ENCODE results near the gene MBOAT2.
"Not testable (repeated sequence)": the region's sequence is repeated elsewhere in the genome, so short reads cannot be mapped to it uniquely, and the experiment has no call there.

MBOAT2 gene

GRCh38 chr2:8939486-8940114 lies 63.9 kb downstream of the MBOAT2 start:
- Histone ChIP-seq H3K36me3 (ENCODE audit: insufficient read depth, low read length) (peaks cover 15% of the 10 kb centered on the region), H3K9me3 (ENCODE audit: insufficient read depth, low read depth, low read length) (no peaks in the 10 kb centered on the region), H3K4me1 (ENCODE audit: insufficient read depth, low read length) (peaks cover 13% of the 10 kb centered on the region; the same call in 1 of the 2 replicates), H3K4me3 (ENCODE audit: low read length) (no peak overlapping the region), H3K9ac (ENCODE audit: low read depth, low read length) (no peak overlapping the region), H3K27me3 (ENCODE audit: insufficient read depth, low read length) (no peaks in the 10 kb centered on the region), H3K27ac (ENCODE audit: low read depth, low read length) (no peak overlapping the region)
- 94% methylated on average over 8 of the region's 8 CpGs for WGBS

- 97% methylated on average over 19 of the region's 19 CpGs for WGBS
- H3K4me1 ChIP-seq (ENCODE audit: insufficient read depth, low read length), result peaks cover 13% of the 10 kb centered on the region; the same call in 1 of the 2 replicates
Measured at GRCh38 chr2:8938384-8938783, 65.1 kb downstream of the MBOAT2 start.

DNA sequence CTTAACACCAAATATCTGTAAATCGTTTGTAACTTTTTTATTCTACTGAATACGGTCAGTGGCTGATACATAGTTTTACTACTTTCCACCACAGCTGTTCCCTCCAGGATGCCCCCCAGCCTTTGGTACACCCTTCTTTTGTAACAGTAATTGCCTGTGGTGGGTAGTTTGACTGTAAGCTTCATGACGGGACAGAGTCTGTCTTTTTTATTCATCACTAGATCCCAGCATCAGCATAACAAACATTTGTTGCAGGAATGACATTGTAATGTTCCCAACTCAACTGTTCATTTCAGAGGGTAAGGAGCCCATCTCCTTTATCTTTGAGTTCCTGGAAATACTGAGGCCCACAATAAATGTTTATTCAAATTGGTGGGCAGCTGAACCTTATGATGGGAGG lies 67.5 kb downstream of the MBOAT2 start:
- Histone ChIP-seq H3K4me3 (ENCODE audit: low read length) (no peak overlapping the region), H3K9ac (ENCODE audit: low read depth, low read length) (no peak overlapping the region)
- WGBS, result 94% methylated on average over 2 of the region's 3 CpGs

More at GRCh38 chr2:8938384-8938783, 65.1 kb downstream of the MBOAT2 start:
- H3K27me3 ChIP-seq (ENCODE audit: insufficient read depth, low read length), result no peaks in the 10 kb centered on the region
- H3K9me3 ChIP-seq (ENCODE audit: insufficient read depth, low read depth, low read length), result no peaks in the 10 kb centered on the region
- H3K27ac ChIP-seq (ENCODE audit: low read depth, low read length), result no peak overlapping the region
- no peak overlapping the region for H3K4me3 ChIP-seq (ENCODE audit: low read length)
- peaks cover 17% of the 10 kb centered on the region for H3K36me3 ChIP-seq (ENCODE audit: insufficient read depth, low read length)
- H3K9ac ChIP-seq (ENCODE audit: low read depth, low read length), result no peak overlapping the region

DNA sequence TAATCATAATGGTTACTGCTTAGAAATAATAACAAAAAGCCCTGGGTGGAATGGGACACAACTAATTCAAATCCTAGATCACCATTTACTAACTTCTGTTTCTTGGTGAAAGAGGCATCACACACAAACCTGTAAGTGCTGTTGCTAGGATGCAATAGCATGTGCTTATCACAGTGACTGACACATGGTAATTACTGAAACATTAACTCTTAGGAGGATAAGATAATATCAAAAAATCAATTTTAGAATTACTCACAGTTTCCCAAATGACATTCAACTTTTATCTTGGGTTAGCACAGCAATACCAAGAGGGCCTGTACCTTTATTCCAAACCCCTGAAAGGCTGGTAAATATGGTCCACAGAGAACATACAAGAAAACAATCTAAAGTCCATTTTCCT lies 69.1 kb downstream of the MBOAT2 start:
- Histone ChIP-seq H3K4me1 (ENCODE audit: insufficient read depth, low read length) (peaks cover 13% of the 10 kb centered on the region; the same call in 1 of the 2 replicates), H3K4me3 (ENCODE audit: low read length) (no peak overlapping the region), H3K9ac (ENCODE audit: low read depth, low read length) (no peak overlapping the region), H3K27me3 (ENCODE audit: insufficient read depth, low read length) (no peaks in the 10 kb centered on the region), H3K9me3 (ENCODE audit: insufficient read depth, low read depth, low read length) (no peaks in the 10 kb centered on the region), H3K27ac (ENCODE audit: low read depth, low read length) (no peak overlapping the region), H3K36me3 (ENCODE audit: insufficient read depth, low read length) (peaks cover 17% of the 10 kb centered on the region)

More for the DNA sequence above, 67.5 kb downstream of the MBOAT2 start:
- Histone ChIP-seq H3K36me3 (ENCODE audit: insufficient read depth, low read length) (peaks cover 17% of the 10 kb centered on the region), H3K9me3 (ENCODE audit: insufficient read depth, low read depth, low read length) (no peaks in the 10 kb centered on the region), H3K4me1 (ENCODE audit: insufficient read depth, low read length) (peaks cover 13% of the 10 kb centered on the region; the same call in 1 of the 2 replicates), H3K27ac (ENCODE audit: low read depth, low read length) (no peak overlapping the region), H3K27me3 (ENCODE audit: insufficient read depth, low read length) (no peaks in the 10 kb centered on the region)

DNA sequence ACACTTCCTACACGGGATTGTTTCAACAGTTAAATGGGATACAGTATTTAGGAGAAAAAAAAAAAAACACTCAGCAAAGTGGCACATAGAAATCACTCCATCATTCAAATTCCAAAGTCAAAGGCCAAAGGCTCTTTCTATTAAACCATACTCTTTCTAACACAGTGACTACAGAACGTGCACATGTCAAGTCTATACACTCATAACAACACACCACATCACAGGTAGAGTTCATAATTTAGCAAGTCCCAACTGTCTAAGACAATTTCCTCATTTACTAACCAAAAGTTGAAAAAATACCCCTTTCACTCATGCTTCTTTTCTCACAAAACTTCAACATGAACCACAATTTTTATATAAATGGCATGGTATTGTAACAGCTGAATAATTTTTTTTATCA lies 70.8 kb downstream of the MBOAT2 start:
- Histone ChIP-seq H3K9me3 (ENCODE audit: insufficient read depth, low read depth, low read length) (no peaks in the 10 kb centered on the region), H3K36me3 (ENCODE audit: insufficient read depth, low read length) (peaks cover 4% of the 10 kb centered on the region), H3K4me1 (ENCODE audit: insufficient read depth, low read length) (peaks cover 13% of the 10 kb centered on the region; the same call in 1 of the 2 replicates), H3K27ac (ENCODE audit: low read depth, low read length) (no peak overlapping the region), H3K9ac (ENCODE audit: low read depth, low read length) (no peak overlapping the region), H3K4me3 (ENCODE audit: low read length) (no peak overlapping the region), H3K27me3 (ENCODE audit: insufficient read depth, low read length) (no peaks in the 10 kb centered on the region)
- WGBS, result 97% methylated on average over 2 of the region's 2 CpGs

DNA sequence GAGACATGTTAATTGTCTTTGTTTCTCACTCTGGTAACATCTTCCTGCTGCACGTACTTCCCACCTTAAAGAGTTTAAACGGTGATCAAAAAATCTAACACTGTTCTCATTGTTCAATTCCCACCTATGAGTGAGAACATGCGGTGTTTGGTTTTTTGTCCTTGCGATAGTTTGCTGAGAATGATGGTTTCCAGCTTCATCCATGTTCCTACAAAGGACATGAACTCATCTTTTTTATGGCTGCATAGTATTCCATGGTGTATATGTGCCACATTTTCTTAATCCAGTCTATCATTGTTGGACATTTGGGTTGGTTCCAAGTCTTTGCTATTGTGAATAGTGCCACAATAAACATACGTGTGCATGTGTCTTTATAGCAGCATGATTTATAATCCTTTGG lies 73.3 kb downstream of the MBOAT2 start:
- 96% methylated on average over 2 of the region's 5 CpGs for WGBS

DNA sequence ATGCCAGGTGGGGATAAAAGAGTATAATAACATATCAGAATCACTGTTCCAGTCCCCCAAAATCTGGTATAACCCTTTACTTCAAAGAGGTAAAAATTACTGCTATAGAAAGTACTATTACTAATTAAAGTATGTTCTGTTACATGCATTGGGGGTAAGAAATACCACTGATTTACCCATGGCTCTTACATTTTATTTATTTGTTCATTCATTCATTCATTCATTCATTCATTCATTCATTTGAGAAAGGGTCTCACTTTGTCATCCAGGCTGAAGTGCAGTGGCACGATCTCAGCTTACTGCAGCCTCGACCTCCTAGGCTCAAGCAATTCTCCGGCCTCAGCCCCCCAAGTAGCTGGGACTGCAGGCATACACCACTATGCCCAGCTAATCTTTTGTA lies 74.4 kb downstream of the MBOAT2 start:
- 0 out of 2 replicates have a peak, but pooled peaks cover 5% of the 10 kb centered on the region for H3K4me1 ChIP-seq (ENCODE audit: insufficient read depth, low read length)
- H3K9ac ChIP-seq (ENCODE audit: low read depth, low read length), result no peak overlapping the region
- no peaks in the 10 kb centered on the region for H3K27me3 ChIP-seq (ENCODE audit: insufficient read depth, low read length)
- H3K4me3 ChIP-seq (ENCODE audit: low read length), result no peak overlapping the region
- no peak overlapping the region for H3K27ac ChIP-seq (ENCODE audit: low read depth, low read length)
- no peaks in the 10 kb centered on the region for H3K36me3 ChIP-seq (ENCODE audit: insufficient read depth, low read length)
- WGBS, result 98% methylated on average over 3 of the region's 3 CpGs
- H3K9me3 ChIP-seq (ENCODE audit: insufficient read depth, low read depth, low read length), result no peaks in the 10 kb centered on the region

More for the DNA sequence above, 73.3 kb downstream of the MBOAT2 start:
- H3K27ac ChIP-seq (ENCODE audit: low read depth, low read length); H3K4me1 ChIP-seq (ENCODE audit: insufficient read depth, low read length); H3K9ac ChIP-seq (ENCODE audit: low read depth, low read length); H3K9me3 ChIP-seq (ENCODE audit: insufficient read depth, low read depth, low read length); H3K27me3 ChIP-seq (ENCODE audit: insufficient read depth, low read length); H3K36me3 ChIP-seq (ENCODE audit: insufficient read depth, low read length); H3K4me3 ChIP-seq (ENCODE audit: low read length): not testable (repeated sequence)

DNA sequence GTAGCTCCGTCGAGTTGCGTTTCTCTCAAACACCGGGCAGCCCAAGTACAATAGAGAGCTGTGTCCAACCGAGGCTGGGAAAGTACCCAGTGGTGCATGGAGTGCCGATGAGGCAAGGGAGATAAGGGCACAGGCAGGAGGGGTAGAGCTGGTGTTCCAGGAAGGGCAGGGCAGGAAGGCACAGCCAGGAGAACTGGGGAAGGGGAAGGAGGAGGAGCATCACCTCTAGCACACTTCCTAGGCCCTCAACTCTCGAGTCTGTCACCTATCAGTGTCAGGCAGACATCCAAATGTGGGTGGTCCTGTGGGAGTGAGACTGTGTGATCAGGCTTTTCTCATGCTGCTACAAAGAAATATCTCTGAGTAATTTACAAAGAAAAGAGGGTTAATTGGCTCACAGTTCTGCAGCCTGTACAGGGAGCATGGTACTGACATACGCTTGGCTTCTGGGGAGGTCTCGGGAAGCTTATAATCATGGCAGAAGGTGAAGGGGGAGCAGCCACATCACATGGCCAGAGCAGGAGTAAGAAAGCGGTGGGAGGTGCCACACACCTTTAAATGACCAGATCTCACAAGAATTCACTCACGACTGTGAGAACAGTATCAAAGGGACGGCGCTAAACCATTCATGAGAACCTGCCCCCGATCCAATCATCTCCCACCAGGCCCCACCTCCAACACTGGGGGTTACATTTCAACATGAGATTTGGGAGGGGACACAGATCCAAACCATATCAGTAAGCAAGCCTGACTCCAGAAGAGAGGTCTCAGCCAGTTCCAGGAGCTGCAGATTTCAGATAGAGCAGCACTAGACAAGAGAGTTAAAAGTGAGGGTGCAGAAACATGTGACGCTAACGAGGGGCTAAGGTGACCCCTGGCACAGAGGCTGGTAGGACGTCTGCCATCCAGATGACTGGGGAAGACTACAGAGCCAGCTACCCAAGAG lies 75.7 kb downstream of the MBOAT2 start:
- 92% methylated on average over 16 of the region's 17 CpGs for WGBS
- Histone ChIP-seq H3K9ac (ENCODE audit: low read depth, low read length) (no peak overlapping the region), H3K36me3 (ENCODE audit: insufficient read depth, low read length) (no peaks in the 10 kb centered on the region), H3K9me3 (ENCODE audit: insufficient read depth, low read depth, low read length) (no peaks in the 10 kb centered on the region), H3K27me3 (ENCODE audit: insufficient read depth, low read length) (no peaks in the 10 kb centered on the region), H3K4me3 (ENCODE audit: low read length) (no peak overlapping the region), H3K4me1 (ENCODE audit: insufficient read depth, low read length) (0 out of 2 replicates have a peak, but pooled peaks cover 5% of the 10 kb centered on the region), H3K27ac (ENCODE audit: low read depth, low read length) (no peak overlapping the region)

- 0 out of 2 replicates have a peak, but pooled peaks cover 5% of the 10 kb centered on the region for H3K4me1 ChIP-seq (ENCODE audit: insufficient read depth, low read length)
- 92% methylated on average over 8 of the region's 8 CpGs for WGBS
- no peaks in the 10 kb centered on the region for H3K9me3 ChIP-seq (ENCODE audit: insufficient read depth, low read depth, low read length)
- no peaks in the 10 kb centered on the region for H3K36me3 ChIP-seq (ENCODE audit: insufficient read depth, low read length)
- no peak overlapping the region for H3K27ac ChIP-seq (ENCODE audit: low read depth, low read length)
- no peaks in the 10 kb centered on the region for H3K27me3 ChIP-seq (ENCODE audit: insufficient read depth, low read length)
- H3K9ac ChIP-seq (ENCODE audit: low read depth, low read length), result no peak overlapping the region
- H3K4me3 ChIP-seq (ENCODE audit: low read length), result no peak overlapping the region
Measured at GRCh38 chr2:8926356-8926755, 77.1 kb downstream of the MBOAT2 start.

DNA sequence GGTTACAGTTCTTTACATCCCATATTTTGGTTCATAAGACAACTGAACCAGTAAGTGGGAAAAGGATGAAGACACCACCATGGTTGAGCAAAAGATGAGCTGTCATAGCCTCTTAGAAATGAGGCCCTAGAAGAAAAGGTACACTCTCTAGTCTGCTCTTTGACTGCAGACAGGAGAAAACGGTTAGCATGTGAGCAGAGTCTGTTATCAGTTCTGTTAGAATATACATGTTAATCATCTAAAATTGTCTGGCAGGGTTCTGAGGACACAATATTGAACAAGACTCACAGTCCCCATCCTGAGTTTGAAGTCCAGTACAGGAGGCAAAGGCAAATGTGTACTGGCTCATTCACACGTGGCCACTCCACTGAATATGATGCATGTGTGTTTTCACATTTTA lies 78.1 kb downstream of the MBOAT2 start:
- Histone ChIP-seq H3K4me1 (ENCODE audit: insufficient read depth, low read length) (0 out of 2 replicates have a peak, but pooled peaks cover 5% of the 10 kb centered on the region), H3K4me3 (ENCODE audit: low read length) (no peak overlapping the region), H3K9me3 (ENCODE audit: insufficient read depth, low read depth, low read length) (no peaks in the 10 kb centered on the region), H3K36me3 (ENCODE audit: insufficient read depth, low read length) (no peaks in the 10 kb centered on the region), H3K9ac (ENCODE audit: low read depth, low read length) (no peak overlapping the region), H3K27ac (ENCODE audit: low read depth, low read length) (no peak overlapping the region), H3K27me3 (ENCODE audit: insufficient read depth, low read length) (no peaks in the 10 kb centered on the region)
- 96% methylated on average over 2 of the region's 2 CpGs for WGBS

DNA sequence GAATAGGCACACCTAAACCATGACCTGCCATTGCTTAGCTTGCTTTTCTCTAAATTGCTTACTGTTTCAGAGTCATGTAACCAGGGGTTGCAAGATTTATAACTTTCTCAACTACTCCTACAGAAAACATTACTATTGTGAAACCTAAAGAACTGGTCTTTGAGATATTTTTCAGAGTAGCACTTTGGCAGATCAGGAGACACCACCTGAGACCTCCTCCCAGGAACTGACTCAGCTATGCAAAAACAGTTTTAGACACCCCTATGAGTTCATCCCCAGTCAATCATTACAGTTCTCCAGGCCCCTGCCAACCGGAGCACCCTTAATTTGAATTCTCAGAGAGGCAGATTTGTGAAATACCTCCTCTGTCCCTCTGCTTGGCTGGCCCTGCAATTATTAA lies 80.3 kb downstream of the MBOAT2 start:
- Histone ChIP-seq H3K27ac (ENCODE audit: low read depth, low read length) (no peak overlapping the region), H3K36me3 (ENCODE audit: insufficient read depth, low read length) (no peaks in the 10 kb centered on the region), H3K4me3 (ENCODE audit: low read length) (no peak overlapping the region), H3K27me3 (ENCODE audit: insufficient read depth, low read length) (no peaks in the 10 kb centered on the region), H3K4me1 (ENCODE audit: insufficient read depth, low read length) (0 out of 2 replicates have a peak, but pooled peaks cover 5% of the 10 kb centered on the region), H3K9me3 (ENCODE audit: insufficient read depth, low read depth, low read length) (no peaks in the 10 kb centered on the region), H3K9ac (ENCODE audit: low read depth, low read length) (no peak overlapping the region)
- WGBS, result 93% methylated on average over 1 of the region's 1 CpG

Measured in HUES64 (cell line).